Measurements from ENCODE around the gene EXOC2.

Gene EXOC2

DNA sequence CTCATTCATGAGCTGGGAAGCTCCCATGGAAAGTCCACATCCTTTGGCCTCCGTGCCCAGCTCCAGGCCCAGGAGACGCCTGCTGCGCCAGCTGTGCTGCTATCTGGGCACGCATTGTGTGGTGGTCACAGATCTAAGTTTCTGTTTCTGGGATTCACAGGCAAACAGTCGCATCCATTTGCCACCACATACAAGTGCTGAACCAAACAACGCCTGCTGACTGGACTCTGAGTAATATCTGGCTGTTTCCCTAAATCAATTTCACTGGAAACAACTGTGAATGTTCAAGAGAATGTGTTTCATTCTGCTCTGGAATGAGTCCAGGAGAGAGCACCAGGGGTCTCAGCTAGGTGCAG is 255.9 kb downstream of the EXOC2 start:
- DNase-seq = no peak

DNA sequence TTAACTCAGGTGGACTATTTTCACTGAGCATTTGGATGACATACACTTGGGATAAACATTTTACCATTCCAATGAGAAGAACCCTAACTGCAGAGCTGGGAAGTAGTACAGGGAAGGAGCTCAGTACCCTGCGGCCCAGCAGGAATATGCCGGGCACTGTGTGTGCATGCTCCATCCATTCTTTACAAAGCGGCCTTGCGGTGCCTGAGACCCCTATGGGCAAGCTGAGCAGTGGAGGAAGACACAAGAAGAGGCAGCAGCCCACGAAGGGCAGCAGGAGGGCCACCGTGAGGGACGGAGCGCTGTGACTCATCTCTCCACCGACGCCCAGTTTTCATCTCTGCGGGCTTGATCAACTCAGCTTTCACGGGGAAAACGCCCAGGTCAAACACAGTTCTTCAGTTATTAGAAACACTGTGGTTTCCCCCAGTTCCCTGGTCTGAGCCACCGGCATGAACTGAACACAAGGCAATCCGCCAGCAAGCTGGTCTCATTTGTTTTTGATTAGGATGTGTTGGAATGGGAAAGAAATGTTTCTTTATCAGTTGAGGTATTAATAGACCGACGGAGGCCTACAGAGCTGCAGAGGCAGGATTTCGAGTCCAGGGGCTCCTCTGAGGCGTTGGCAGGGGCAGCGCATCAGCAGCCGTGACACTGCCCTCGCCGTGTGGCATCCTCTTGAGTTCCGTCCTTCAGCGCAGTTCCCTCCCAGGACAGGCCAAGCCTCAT is 256.5 kb downstream of the EXOC2 start:
- DNase-seq = no peak

DNA sequence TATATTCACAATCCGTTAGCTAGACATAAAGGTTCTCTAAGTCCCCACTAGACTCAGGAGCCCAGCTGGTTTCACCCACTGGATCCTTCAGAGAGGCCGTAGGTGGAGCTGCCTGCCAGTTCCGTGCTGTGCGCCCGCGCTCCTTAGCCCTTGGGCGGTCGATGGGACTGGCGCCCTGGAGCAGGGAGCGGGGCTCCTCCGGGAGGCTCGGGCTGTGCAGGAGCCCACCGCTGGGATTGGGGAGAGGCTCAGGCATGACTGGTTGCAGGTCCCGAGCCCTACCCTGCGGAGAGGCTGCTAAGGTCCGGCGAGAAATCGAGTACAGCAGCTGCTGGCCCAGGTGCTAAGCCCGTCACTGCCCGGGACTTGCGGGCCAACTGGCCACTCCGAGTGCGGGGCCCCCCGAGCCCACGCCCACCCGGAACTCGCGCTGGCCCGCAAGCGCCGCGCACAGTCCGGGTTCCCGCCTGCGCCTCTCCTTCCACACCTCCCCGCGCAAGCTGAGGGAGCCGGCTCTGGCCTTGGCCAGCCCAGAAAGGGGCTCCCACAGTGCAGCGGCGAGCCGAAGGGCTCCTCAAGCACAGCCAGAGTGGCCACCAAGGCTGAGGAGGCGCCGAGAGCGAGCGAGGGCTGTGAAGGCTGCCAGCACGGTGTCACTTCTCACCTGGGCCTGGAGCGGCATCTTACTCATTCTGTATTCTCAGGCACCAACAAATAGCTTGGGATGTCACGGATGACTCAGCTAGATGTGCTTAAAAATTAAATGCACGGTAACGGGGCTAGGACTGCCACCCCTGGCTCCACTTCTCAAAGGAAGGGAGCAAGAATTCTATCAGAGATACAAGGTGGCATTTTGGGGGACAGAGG is 257.3 kb downstream of the EXOC2 start:
- no peak for DNase-seq
